ENCODE results near the gene HES4.

The HES4 gene

DNA sequence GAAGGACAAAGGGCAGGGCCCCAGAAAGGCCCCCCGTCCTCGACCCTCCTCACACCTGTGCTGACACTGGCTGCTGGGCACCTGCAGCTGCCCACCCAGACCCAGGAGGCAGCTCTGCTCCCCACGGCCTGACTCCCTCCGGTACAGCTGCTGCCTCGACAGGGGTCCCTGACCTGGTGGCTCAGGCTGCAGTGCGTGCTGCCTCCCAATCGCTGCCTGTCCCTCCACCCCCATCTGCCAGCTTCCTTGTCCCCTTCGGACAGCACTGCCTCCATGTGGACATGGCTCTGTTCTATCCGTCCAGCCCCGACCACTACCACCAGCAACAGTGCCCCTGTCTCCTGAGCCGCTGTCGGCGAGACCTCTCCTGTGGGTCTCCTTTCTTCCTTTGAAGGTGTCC lies 45.0 kb downstream of the HES4 start:
- Histone ChIP-seq H3K9me3 (ENCODE audit: insufficient read depth, low read depth, low read length) (no peaks in the 10 kb centered on the region), H3F3A (ENCODE audit: low read depth) (no peaks in the 10 kb centered on the region), H3K4me1 (ENCODE audit: insufficient read depth, low read length, poor library complexity, severe bottlenecking) (peaks cover 12% of the 10 kb centered on the region), H3K9ac (ENCODE audit: low read depth, low read length, poor library complexity, severe bottlenecking) (no peak overlapping the region), H2AFZ (ENCODE audit: low read length) (no peak overlapping the region), H3K9me2 (replicated peaks; ENCODE audit: low read depth, low read length) (no peaks in the 10 kb centered on the region), H3K4me2 (ENCODE audit: low read depth, low read length, poor library complexity, severe bottlenecking) (no peak overlapping the region), H3K79me2 (ENCODE audit: insufficient read depth, low read length) (peaks cover 29% of the 10 kb centered on the region), H3K4me3 (ENCODE audit: low read length, poor library complexity, severe bottlenecking) (no peak overlapping the region), H3K27me3 (ENCODE audit: insufficient read depth, low read length, poor library complexity, severe bottlenecking) (no peaks in the 10 kb centered on the region), H4K20me1 (ENCODE audit: insufficient read depth, low read length, poor library complexity, severe bottlenecking) (peaks cover 14% of the 10 kb centered on the region), H3K36me3 (ENCODE audit: insufficient read depth, low read length) (peaks cover 50% of the 10 kb centered on the region; the same call in 1 of the 2 replicates)
- no peak for TF ChIP-seq EZH2phosphoT487 (IDR thresholded peaks at IDR 0.05; ENCODE audit: borderline replicate concordance)
- TF ChIP-seq, protein P1, sequence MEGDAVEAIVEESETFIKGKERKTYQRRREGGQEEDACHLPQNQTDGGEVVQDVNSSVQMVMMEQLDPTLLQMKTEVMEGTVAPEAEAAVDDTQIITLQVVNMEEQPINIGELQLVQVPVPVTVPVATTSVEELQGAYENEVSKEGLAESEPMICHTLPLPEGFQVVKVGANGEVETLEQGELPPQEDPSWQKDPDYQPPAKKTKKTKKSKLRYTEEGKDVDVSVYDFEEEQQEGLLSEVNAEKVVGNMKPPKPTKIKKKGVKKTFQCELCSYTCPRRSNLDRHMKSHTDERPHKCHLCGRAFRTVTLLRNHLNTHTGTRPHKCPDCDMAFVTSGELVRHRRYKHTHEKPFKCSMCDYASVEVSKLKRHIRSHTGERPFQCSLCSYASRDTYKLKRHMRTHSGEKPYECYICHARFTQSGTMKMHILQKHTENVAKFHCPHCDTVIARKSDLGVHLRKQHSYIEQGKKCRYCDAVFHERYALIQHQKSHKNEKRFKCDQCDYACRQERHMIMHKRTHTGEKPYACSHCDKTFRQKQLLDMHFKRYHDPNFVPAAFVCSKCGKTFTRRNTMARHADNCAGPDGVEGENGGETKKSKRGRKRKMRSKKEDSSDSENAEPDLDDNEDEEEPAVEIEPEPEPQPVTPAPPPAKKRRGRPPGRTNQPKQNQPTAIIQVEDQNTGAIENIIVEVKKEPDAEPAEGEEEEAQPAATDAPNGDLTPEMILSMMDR (conservative IDR thresholded peaks at IDR 0.05; ENCODE audit: low read length) = no peak

DNA sequence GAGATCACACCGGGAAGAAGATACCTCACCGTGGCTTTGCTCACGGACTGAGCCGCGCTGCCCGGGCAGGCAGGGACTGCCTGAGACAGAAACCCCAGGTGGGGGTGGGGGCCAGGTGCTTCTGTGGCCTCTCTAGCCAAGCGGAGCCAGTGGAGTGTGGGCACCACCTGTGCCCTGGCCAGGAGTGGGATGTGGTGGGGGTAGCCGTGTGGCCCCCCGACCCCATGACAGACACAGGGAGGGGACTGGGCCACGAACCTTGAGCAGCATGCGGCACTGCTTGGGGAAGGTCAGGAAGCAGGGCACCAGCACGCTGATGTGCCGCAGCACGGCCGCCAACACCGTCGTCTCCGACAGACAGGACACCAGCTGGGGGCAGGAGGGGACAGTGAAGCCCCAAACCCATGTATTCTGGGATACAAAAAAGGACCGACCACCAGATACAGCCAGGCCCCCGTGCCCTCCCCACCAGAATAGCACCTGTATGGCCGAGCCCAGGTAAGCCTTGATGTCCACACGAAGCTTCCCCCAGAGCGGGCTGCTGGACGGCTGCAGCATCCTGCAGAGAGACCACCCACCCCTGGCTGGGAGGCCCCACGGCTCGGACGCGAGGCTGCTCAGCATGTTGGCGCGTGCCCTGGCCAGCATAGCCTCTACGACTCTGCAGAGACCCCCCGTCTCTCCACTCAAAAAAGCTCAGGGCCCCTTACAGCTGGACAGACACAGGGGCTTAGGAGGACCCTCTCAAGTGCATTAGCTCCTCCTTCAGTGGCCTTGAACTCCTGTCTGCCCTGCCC lies 46.2 kb downstream of the HES4 start:
- Histone ChIP-seq H3K4me3 (ENCODE audit: low read length, poor library complexity, severe bottlenecking) (no peak overlapping the region), H3K9me3 (ENCODE audit: insufficient read depth, low read depth, low read length) (no peaks in the 10 kb centered on the region), H3K36me3 (ENCODE audit: insufficient read depth, low read length) (peaks cover 53% of the 10 kb centered on the region; the same call in 1 of the 2 replicates), H4K20me1 (ENCODE audit: insufficient read depth, low read length, poor library complexity, severe bottlenecking) (peaks cover 12% of the 10 kb centered on the region), H2AFZ (ENCODE audit: low read length) (no peak overlapping the region), H3K4me1 (ENCODE audit: insufficient read depth, low read length, poor library complexity, severe bottlenecking) (peaks cover 11% of the 10 kb centered on the region), H3K4me2 (ENCODE audit: low read depth, low read length, poor library complexity, severe bottlenecking) (no peak overlapping the region), H3K9ac (ENCODE audit: low read depth, low read length, poor library complexity, severe bottlenecking) (no peak overlapping the region), H3F3A (ENCODE audit: low read depth) (no peaks in the 10 kb centered on the region), H3K9me2 (replicated peaks; ENCODE audit: low read depth, low read length) (no peaks in the 10 kb centered on the region), H3K27me3 (ENCODE audit: insufficient read depth, low read length, poor library complexity, severe bottlenecking) (no peaks in the 10 kb centered on the region), H3K79me2 (ENCODE audit: insufficient read depth, low read length) (peaks cover 26% of the 10 kb centered on the region)
- no peak for TF ChIP-seq EZH2phosphoT487 (IDR thresholded peaks at IDR 0.05; ENCODE audit: borderline replicate concordance)
- TF ChIP-seq, protein P1 (conservative IDR thresholded peaks at IDR 0.05; ENCODE audit: low read length) = no peak

DNA sequence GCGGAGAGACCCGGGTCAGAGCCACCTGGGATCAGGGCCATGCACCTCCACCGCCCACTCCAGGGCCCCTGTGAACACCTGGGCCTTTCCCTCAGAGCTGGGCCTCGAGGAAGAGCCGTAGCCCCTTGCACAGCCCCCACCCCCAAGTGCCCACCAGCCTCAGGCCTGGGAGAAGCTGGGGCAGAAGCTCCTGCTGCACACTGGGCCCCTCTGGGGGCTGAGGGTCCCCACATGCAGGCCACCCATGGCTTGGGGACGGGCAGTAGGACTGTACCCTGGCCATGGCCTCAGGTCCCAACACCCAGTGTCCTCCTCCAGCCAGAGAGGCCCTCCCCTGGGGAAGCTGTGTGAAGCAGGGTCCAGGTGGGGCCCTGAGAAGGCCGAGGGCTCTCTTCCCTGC lies 47.3 kb downstream of the HES4 start:
- no peaks in the 10 kb centered on the region for H3K27me3 ChIP-seq (ENCODE audit: insufficient read depth, low read length, poor library complexity, severe bottlenecking)
- H3F3A ChIP-seq (ENCODE audit: low read depth) = no peaks in the 10 kb centered on the region
- peaks cover 55% of the 10 kb centered on the region; the same call in 1 of the 2 replicates for H3K36me3 ChIP-seq (ENCODE audit: insufficient read depth, low read length)
- peaks cover 4% of the 10 kb centered on the region for H3K4me1 ChIP-seq (ENCODE audit: insufficient read depth, low read length, poor library complexity, severe bottlenecking)
- H4K20me1 ChIP-seq (ENCODE audit: insufficient read depth, low read length, poor library complexity, severe bottlenecking) = peaks cover 3% of the 10 kb centered on the region
- H3K9ac ChIP-seq (ENCODE audit: low read depth, low read length, poor library complexity, severe bottlenecking) = no peak overlapping the region
- H2AFZ ChIP-seq (ENCODE audit: low read length) = no peak overlapping the region
- no peak overlapping the region for H3K4me2 ChIP-seq (ENCODE audit: low read depth, low read length, poor library complexity, severe bottlenecking)
- no peak overlapping the region for H3K4me3 ChIP-seq (ENCODE audit: low read length, poor library complexity, severe bottlenecking)
- peaks cover 14% of the 10 kb centered on the region; the same call in 1 of the 2 replicates for H3K79me2 ChIP-seq (ENCODE audit: insufficient read depth, low read length)
- H3K9me3 ChIP-seq (ENCODE audit: insufficient read depth, low read depth, low read length) = no peaks in the 10 kb centered on the region
- no peak for TF ChIP-seq EZH2phosphoT487 (IDR thresholded peaks at IDR 0.05; ENCODE audit: borderline replicate concordance)
- TF ChIP-seq, protein P1 (conservative IDR thresholded peaks at IDR 0.05; ENCODE audit: low read length) = no peak
- H3K9me2 ChIP-seq (replicated peaks; ENCODE audit: low read depth, low read length) = no peaks in the 10 kb centered on the region
